OCI-LY1 (cell line): Measurements from ENCODE around the gene TJP3.

Experiments used
- EZH2 ChIP-seq: fragments of 200-600 bp; sonication (generic), shearing (Covaris generic); IDR thresholded peaks from 2 replicates; pipeline ENCODE4 v1.8.0; 2017; ENCODE audit warnings: borderline replicate concordance, mixed run types, mild to moderate bottlenecking, antibody characterized with exemption, low read length, moderate library complexity, mixed read lengths
- TF ChIP-seq, protein P1 (sequence below): fragments of 200-600 bp; sonication (generic), shearing (Covaris generic); IDR thresholded peaks from 2 replicates; pipeline ENCODE4 v1.5.1; 2017; ENCODE audit warnings: mild to moderate bottlenecking, antibody characterized with exemption, low read length, moderate library complexity, mixed read lengths

DNA sequence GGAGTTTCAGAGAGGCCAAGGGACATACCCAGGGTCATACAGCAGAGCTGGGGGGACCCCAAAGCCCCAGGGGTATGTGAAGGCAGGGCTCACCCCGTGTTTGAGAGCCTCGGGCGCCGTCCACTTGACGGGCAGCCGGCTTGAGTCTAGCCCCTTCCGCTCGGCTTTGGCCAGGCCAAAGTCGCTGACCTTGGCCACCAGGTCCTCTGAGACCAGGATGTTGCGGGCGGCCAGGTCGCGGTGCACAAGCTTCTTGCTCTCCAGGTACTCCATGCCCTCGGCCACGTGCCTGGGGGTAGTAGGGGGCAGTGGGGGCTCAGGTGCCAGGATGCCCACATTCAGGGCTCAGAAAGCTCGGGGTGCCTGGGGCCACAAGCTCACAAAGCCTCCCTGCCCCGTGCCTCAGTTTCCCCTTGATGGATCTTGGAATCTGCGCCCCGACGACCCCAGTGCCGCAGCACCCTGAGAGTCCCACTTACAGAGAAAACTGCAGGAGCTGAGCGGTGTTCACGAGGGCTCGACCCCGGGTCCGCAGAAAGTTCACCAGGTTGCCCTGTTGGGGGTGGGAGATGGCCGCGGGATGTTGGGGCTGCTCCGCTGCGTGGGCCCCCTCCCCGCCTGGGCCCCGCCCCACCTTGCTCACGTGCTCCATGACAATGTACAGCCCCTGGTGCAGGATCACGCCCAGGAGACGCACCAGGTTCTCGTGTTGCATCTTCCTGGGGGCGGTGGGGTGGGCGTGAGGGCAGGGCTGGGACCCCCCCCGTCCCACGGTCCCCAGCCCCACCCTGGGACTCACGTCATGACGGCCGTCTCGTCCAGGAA lies 70.9 kb downstream of the TJP3 start:
- TF ChIP-seq, protein P1, sequence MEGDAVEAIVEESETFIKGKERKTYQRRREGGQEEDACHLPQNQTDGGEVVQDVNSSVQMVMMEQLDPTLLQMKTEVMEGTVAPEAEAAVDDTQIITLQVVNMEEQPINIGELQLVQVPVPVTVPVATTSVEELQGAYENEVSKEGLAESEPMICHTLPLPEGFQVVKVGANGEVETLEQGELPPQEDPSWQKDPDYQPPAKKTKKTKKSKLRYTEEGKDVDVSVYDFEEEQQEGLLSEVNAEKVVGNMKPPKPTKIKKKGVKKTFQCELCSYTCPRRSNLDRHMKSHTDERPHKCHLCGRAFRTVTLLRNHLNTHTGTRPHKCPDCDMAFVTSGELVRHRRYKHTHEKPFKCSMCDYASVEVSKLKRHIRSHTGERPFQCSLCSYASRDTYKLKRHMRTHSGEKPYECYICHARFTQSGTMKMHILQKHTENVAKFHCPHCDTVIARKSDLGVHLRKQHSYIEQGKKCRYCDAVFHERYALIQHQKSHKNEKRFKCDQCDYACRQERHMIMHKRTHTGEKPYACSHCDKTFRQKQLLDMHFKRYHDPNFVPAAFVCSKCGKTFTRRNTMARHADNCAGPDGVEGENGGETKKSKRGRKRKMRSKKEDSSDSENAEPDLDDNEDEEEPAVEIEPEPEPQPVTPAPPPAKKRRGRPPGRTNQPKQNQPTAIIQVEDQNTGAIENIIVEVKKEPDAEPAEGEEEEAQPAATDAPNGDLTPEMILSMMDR: no peak
- no peak for TF ChIP-seq EZH2
